Endothelial cell of hepatic sinusoid (primary cell): ENCODE data around the gene R3HDML.

Source experiments
- in situ Hi-C: cut with HindIII; loops from 2 replicates; pipeline ENCODE4 v1.10.0; 2017; ENCODE audit warnings: low sequenced_read_pairs

R3HDML gene

GRCh38 chr20:44358776-44359175 lies 21.9 kb downstream of the R3HDML start:
- in situ Hi-C loops: no loop called here

- in situ Hi-C loops: no loop called here
Measured at GRCh38 chr20:44360221-44360620, 23.4 kb downstream of the R3HDML start.

- in situ Hi-C loops: no loop called here
Measured at GRCh38 chr20:44361021-44361420, 24.2 kb downstream of the R3HDML start.

GRCh38 chr20:44362466-44362940 lies 25.7 kb downstream of the R3HDML start:
- in situ Hi-C loops: no loop called here

GRCh38 chr20:44364068-44364467 lies 27.2 kb downstream of the R3HDML start:
- in situ Hi-C loops: no loop called here

GRCh38 chr20:44364780-44365179 lies 27.9 kb downstream of the R3HDML start:
- in situ Hi-C loops: no loop called here

GRCh38 chr20:44367746-44368145 lies 30.9 kb downstream of the R3HDML start:
- in situ Hi-C loops: no loop called here

GRCh38 chr20:44370639-44371218 lies 33.9 kb downstream of the R3HDML start:
- in situ Hi-C loops: no loop called here

GRCh38 chr20:44382641-44383040 lies 45.8 kb downstream of the R3HDML start:
- in situ Hi-C loops: loop anchor here (5.0 to 25.0 kb wide), 4 partner anchors 78 to 235 kb away; partner anchors contain the start of gene OSER1

- in situ Hi-C loops: loop anchor here (5.0 to 25.0 kb wide), 4 partner anchors 80 to 233 kb away; partner anchors contain the start of gene OSER1
Measured at GRCh38 chr20:44384423-44385027, 47.7 kb downstream of the R3HDML start.

GRCh38 chr20:44388466-44389023 lies 51.7 kb downstream of the R3HDML start:
- in situ Hi-C loops: loop anchor here (10.0 to 25.0 kb wide), 3 partner anchors 84 to 174 kb away; partner anchors contain the start of gene OSER1

- in situ Hi-C loops: loop anchor here (10.0 to 25.0 kb wide), 3 partner anchors 85 to 175 kb away; partner anchors contain the start of gene OSER1
Measured at GRCh38 chr20:44389871-44390270, 53.0 kb downstream of the R3HDML start.

- in situ Hi-C loops: loop anchor here (25.0 kb wide), 1 partner anchor 147 kb away; no protein-coding TSS in a partner anchor
Measured at GRCh38 chr20:44390280-44390679, 53.4 kb downstream of the R3HDML start.

GRCh38 chr20:44392088-44392775 lies 55.4 kb downstream of the R3HDML start:
- in situ Hi-C loops: loop anchor here (25.0 kb wide), 1 partner anchor 145 kb away; no protein-coding TSS in a partner anchor

- in situ Hi-C loops: loop anchor here (25.0 kb wide), 1 partner anchor 144 kb away; no protein-coding TSS in a partner anchor
Measured at GRCh38 chr20:44392776-44393607, 56.1 kb downstream of the R3HDML start.

GRCh38 chr20:44393608-44394451 lies 57.0 kb downstream of the R3HDML start:
- in situ Hi-C loops: loop anchor here (25.0 kb wide), 1 partner anchor 143 kb away; no protein-coding TSS in a partner anchor

GRCh38 chr20:44394452-44394701 lies 57.5 kb downstream of the R3HDML start:
- in situ Hi-C loops: loop anchor here (25.0 kb wide), 1 partner anchor 143 kb away; no protein-coding TSS in a partner anchor

GRCh38 chr20:44394702-44395460 lies 58.0 kb downstream of the R3HDML start:
- in situ Hi-C loops: loop anchor here (5.0 to 25.0 kb wide), 2 partner anchors 72 to 142 kb away; no protein-coding TSS in a partner anchor
